Measurements from ENCODE around the gene SHISA9. TPM values are rescaled to one million over a fixed set of nuclear protein-coding genes. Genes with fewer than 3 reads are reported as not detected.

Gene SHISA9
- total and polyA plus RNA-seq, 8 donors, result 0.12 to 1.3 (median 0.37) TPM; not detected in 1

- DNase-seq, result no peak
Measured at GRCh38 chr16:13205352-13205751, 304.0 kb downstream of the SHISA9 start.

GRCh38 chr16:13206606-13207005 is 305.2 kb downstream of the SHISA9 start:
- FAIRE-seq, result no peak
- no peaks in the 10 kb centered on the region for H3K9me3 ChIP-seq
- H3K4me1 ChIP-seq, result no peaks in the 10 kb centered on the region
- H3K27ac ChIP-seq, result no peak overlapping the region
- H3K36me3 ChIP-seq, result no peaks in the 10 kb centered on the region
- no peak overlapping the region for H3K4me3 ChIP-seq
- H3K27me3 ChIP-seq, result no peaks in the 10 kb centered on the region
- DNase-seq, result no peak
- TF ChIP-seq CTCF (IDR thresholded peaks at IDR 0.05), result no peak
- 58 to 65% methylated on average over 4 of the region's 4 CpGs for WGBS, 2 donors
- intact Hi-C loops (cut with DNase I), result no loop called here
- no peak for ATAC-seq

More at GRCh38 chr16:13205352-13205751, 304.0 kb downstream of the SHISA9 start:
- intact Hi-C loops (cut with DNase I), result no loop called here
- TF ChIP-seq CTCF (IDR thresholded peaks at IDR 0.05), result no peak
- Histone ChIP-seq H3K9me3 (no peaks in the 10 kb centered on the region), H3K27ac (no peak overlapping the region), H3K4me3 (no peak overlapping the region), H3K4me1 (no peaks in the 10 kb centered on the region), H3K36me3 (no peaks in the 10 kb centered on the region), H3K27me3 (no peaks in the 10 kb centered on the region)
- FAIRE-seq (no peak), ATAC-seq (no peak)

- no peak for TF ChIP-seq CTCF (IDR thresholded peaks at IDR 0.05)
- Histone ChIP-seq H3K4me1 (no peaks in the 10 kb centered on the region), H3K9me3 (no peaks in the 10 kb centered on the region), H3K36me3 (no peaks in the 10 kb centered on the region), H3K27me3 (no peaks in the 10 kb centered on the region), H3K4me3 (no peak overlapping the region), H3K27ac (no peak overlapping the region)
- 74 to 83% methylated on average over 5 of the region's 5 CpGs for WGBS, 2 donors
- ATAC-seq, result no peak
- no peak for FAIRE-seq
- no peak for DNase-seq
- intact Hi-C loops (cut with DNase I), result no loop called here
Measured at GRCh38 chr16:13207151-13207550, 305.8 kb downstream of the SHISA9 start.

GRCh38 chr16:13223666-13224065 is 322.3 kb downstream of the SHISA9 start:
- Histone ChIP-seq H3K4me3 (no peak overlapping the region), H3K27ac (no peak overlapping the region), H3K27me3 (no peaks in the 10 kb centered on the region), H3K9me3 (no peaks in the 10 kb centered on the region), H3K4me1 (no peaks in the 10 kb centered on the region), H3K36me3 (no peaks in the 10 kb centered on the region)
- ATAC-seq (no peak), FAIRE-seq (no peak), DNase-seq (no peak)
- TF ChIP-seq CTCF (IDR thresholded peaks at IDR 0.05), result no peak
- 67 to 80% methylated on average over 1 of the region's 1 CpG for WGBS, 2 donors
- intact Hi-C loops (cut with DNase I), result no loop called here

- intact Hi-C loops (cut with DNase I), result no loop called here
Measured at GRCh38 chr16:13229039-13229438, 327.6 kb downstream of the SHISA9 start.

More at GRCh38 chr16:13229039-13229438, 327.6 kb downstream of the SHISA9 start:
- Histone ChIP-seq H3K9me3 (no peaks in the 10 kb centered on the region), H3K4me1 (no peaks in the 10 kb centered on the region), H3K4me3 (no peak overlapping the region), H3K27me3 (no peaks in the 10 kb centered on the region), H3K27ac (no peak overlapping the region), H3K36me3 (no peaks in the 10 kb centered on the region)
- WGBS, 2 donors, result 38 to 41% methylated on average over 6 of the region's 6 CpGs
- ATAC-seq (no peak), FAIRE-seq (no peak), DNase-seq (no peak)
- TF ChIP-seq CTCF (IDR thresholded peaks at IDR 0.05), result no peak
